GM23248 (cell line): Measurements from ENCODE around the gene DEF6. TPM values are rescaled to one million over a fixed set of nuclear protein-coding genes. Genes with fewer than 3 reads are reported as not detected.
A peak's percentile ranks its signal among the peaks of the same experiment; 100 is the strongest.
"Not testable (repeated sequence)": the region's sequence is repeated elsewhere in the genome, so short reads cannot be mapped to it uniquely, and the experiment has no call there.

ENCODE experiments used
- DNase-seq: peaks from one replicate; pipeline ENCODE4 v3.0.0-alpha.2; 2015
- H2AFZ ChIP-seq: fragments of 200-600 bp; sonication (generic); 2 replicates; pipeline ENCODE4 v1.6.1; 2016; ENCODE audit warnings: antibody characterized with exemption
- H3F3A ChIP-seq: fragments of 200-600 bp; sonication (generic); 2 replicates; pipeline ENCODE4 v1.6.1; 2016; ENCODE audit warnings: mild to moderate bottlenecking, antibody characterized with exemption, mixed run types; ENCODE audit not compliant: insufficient read depth
- H3K27ac ChIP-seq: fragments of 200-600 bp; sonication (generic); 2 replicates; pipeline ENCODE4 v1.5.1; 2016; ENCODE audit warnings: mild to moderate bottlenecking
- H3K27me3 ChIP-seq: fragments of 200-600 bp; sonication (generic); replicated peaks from 2 replicates; pipeline ENCODE4 v1.6.1; 2016; ENCODE audit warnings: mild to moderate bottlenecking; ENCODE audit not compliant: insufficient read depth
- H3K36me3 ChIP-seq: fragments of 200-600 bp; sonication (generic); 2 replicates; pipeline ENCODE4 v1.6.1; 2016; ENCODE audit warnings: low read depth, mild to moderate bottlenecking
- H3K4me1 ChIP-seq: fragments of 200-600 bp; sonication (generic); 2 replicates; pipeline ENCODE4 v1.6.1; 2016; ENCODE audit warnings: mild to moderate bottlenecking; ENCODE audit not compliant: insufficient read depth
- H3K4me2 ChIP-seq: fragments of 200-600 bp; sonication (generic); one replicate; pipeline ENCODE4 v1.6.1; 2016; ENCODE audit warnings: mild to moderate bottlenecking; ENCODE audit not compliant: unreplicated experiment
- H3K4me3 ChIP-seq: fragments of 200-600 bp; sonication (generic); 2 replicates; pipeline ENCODE4 v1.5.1; 2016; ENCODE audit warnings: mild to moderate bottlenecking
- H3K79me2 ChIP-seq: fragments of 200-600 bp; sonication (generic); 2 replicates; pipeline ENCODE4 v1.6.1; 2016; ENCODE audit warnings: mild to moderate bottlenecking; ENCODE audit not compliant: insufficient read depth
- H3K9ac ChIP-seq: fragments of 200-600 bp; sonication (generic); 2 replicates; pipeline ENCODE4 v1.6.1; 2016; ENCODE audit warnings: mild to moderate bottlenecking
- H3K9me2 ChIP-seq: fragments of 200-600 bp; sonication (generic); 2 replicates; pipeline ENCODE4 v1.6.1; 2016; ENCODE audit warnings: mixed run types, mild to moderate bottlenecking, moderate library complexity; ENCODE audit not compliant: insufficient read depth
- H3K9me3 ChIP-seq: fragments of 200-600 bp; sonication (generic); one replicate; pipeline ENCODE4 v1.6.1; 2017; ENCODE audit warnings: low read depth
- H4K20me1 ChIP-seq: fragments of 200-600 bp; sonication (generic); 2 replicates; pipeline ENCODE4 v1.6.0; 2016; ENCODE audit not compliant: insufficient read depth
- EZH2 ChIP-seq: fragments of 200-600 bp; sonication (generic); IDR thresholded peaks from 2 replicates; pipeline ENCODE4 v1.6.1; 2018; ENCODE audit warnings: antibody characterized with exemption, mild to moderate bottlenecking; ENCODE audit not compliant: insufficient read depth, poor library complexity, severe bottlenecking
- EZH2phosphoT487 ChIP-seq: fragments of 200-600 bp; sonication (generic); IDR thresholded peaks from 2 replicates; pipeline ENCODE4 v1.6.1; 2018; ENCODE audit warnings: antibody characterized with exemption, moderate library complexity, mild to moderate bottlenecking, low read depth; ENCODE audit not compliant: insufficient read depth
- WGBS, 2 experiments: methylation state at CpG; one replicate each; pipeline ENCODE4 v1.1.6; 2015 to 2017; ENCODE audit warnings: low lambda C conversion rate in 2 of 2, low coverage in 1 of 2; ENCODE audit errors: missing lambda C conversion rate in 2 of 2; 5-methylcytosine and 5-hydroxymethylcytosine counted together
- in situ Hi-C: fragments of 300-500 bp; cut with MboI; formaldehyde crosslinking; loops from 2 replicates; pipeline ENCODE4 v1.15.0; 2020
- polyA plus RNA-seq: library from polyadenylated mRNA; unstranded; fragments of >200 nt; fragmentation: Nextera tagmentation; extraction: Ambion mirVana; gene quantifications from 2 replicates; pipeline ENCODE4 v1.2.1, GENCODE V29; 2016
- total RNA-seq: library from RNA; depleted of rRNA; stranded (reverse); fragments of >200 nt; shearing (Covaris generic); gene quantifications from 2 replicates; pipeline ENCODE4 v1.2.3, GENCODE V29; 2014

DEF6 gene
- total and polyA plus RNA-seq, 2 experiments from 2014 or later: 1.7 to 2.6 TPM

- in situ Hi-C loops: no loop called here
- 92 to 94% methylated on average over 9 of the region's 9 CpGs for WGBS, 2 experiments
- Histone ChIP-seq H3K4me2 (no peak overlapping the region), H3K9me3 (no peaks in the 10 kb centered on the region), H3K27me3 (peaks cover 17% of the 10 kb centered on the region; the same call in 1 of the 2 replicates), H3K9ac (no peak overlapping the region), H4K20me1 (no peaks in the 10 kb centered on the region), H3K4me1 (no peaks in the 10 kb centered on the region), H3F3A (no peaks in the 10 kb centered on the region), H3K9me2 (no peaks in the 10 kb centered on the region), H2AFZ (no peak overlapping the region), H3K4me3 (no peak overlapping the region), H3K27ac (no peak overlapping the region), H3K79me2 (no peaks in the 10 kb centered on the region), H3K36me3 (no peaks in the 10 kb centered on the region)
- no peak for DNase-seq
- no peak for TF ChIP-seq EZH2phosphoT487
These were observed 33.0 kb downstream of the DEF6 start for GRCh38 chr6:35330541-35331119.

- H3K27me3 ChIP-seq: peaks cover 18% of the 10 kb centered on the region; the same call in 1 of the 2 replicates
- in situ Hi-C loops, H4K20me1 ChIP-seq, H3K27ac ChIP-seq, H3K79me2 ChIP-seq, H3K4me3 ChIP-seq, H3F3A ChIP-seq, H3K9ac ChIP-seq, H2AFZ ChIP-seq, H3K9me2 ChIP-seq, H3K4me2 ChIP-seq, H3K36me3 ChIP-seq, H3K4me1 ChIP-seq, H3K9me3 ChIP-seq: not testable (repeated sequence)
- DNase-seq: peak; percentile 18
- WGBS, 2 experiments: 60 to 64% methylated on average over 9 of the region's 9 CpGs
These were observed 34.7 kb downstream of the DEF6 start for GRCh38 chr6:35332074-35332887.

- WGBS, 2 experiments: 76 to 84% methylated on average over 13 of the region's 13 CpGs
- DNase-seq: no peak
- no peaks in the 10 kb centered on the region for H4K20me1 ChIP-seq
- no peak overlapping the region for H3K4me2 ChIP-seq
- no peak overlapping the region for H2AFZ ChIP-seq
- no peak overlapping the region for H3K27ac ChIP-seq
- H3K27me3 ChIP-seq: no peaks in the 10 kb centered on the region
- 0 out of 2 replicates have a peak, but pooled peaks cover under 1% of the 10 kb centered on the region for H3K36me3 ChIP-seq
- no peak overlapping the region for H3K4me3 ChIP-seq
- TF ChIP-seq EZH2: no peak
- TF ChIP-seq EZH2phosphoT487: no peak
- no peaks in the 10 kb centered on the region for H3F3A ChIP-seq
- H3K9me3 ChIP-seq: no peaks in the 10 kb centered on the region
- in situ Hi-C loops: loop anchor here (5.0 kb wide), 1 partner anchor 106 kb away; no protein-coding TSS in a partner anchor
- peaks cover 13% of the 10 kb centered on the region; the same call in 1 of the 2 replicates for H3K4me1 ChIP-seq
- H3K9me2 ChIP-seq: no peaks in the 10 kb centered on the region
- H3K79me2 ChIP-seq: peaks cover 42% of the 10 kb centered on the region
- H3K9ac ChIP-seq: no peak overlapping the region
These were observed 43.9 kb downstream of the DEF6 start for GRCh38 chr6:35341557-35341956.

GRCh38 chr6:35342258-35343091 lies 44.9 kb downstream of the DEF6 start, which contains the start of gene PPARD:
Gene PPARD (plus strand): TSS chr6:35342558. CDS start chr6:35411088, 68,530 bp downstream.
- WGBS, 2 experiments: 1% methylated on average over 45 to 63 of the region's 77 CpGs
- in situ Hi-C loops: loop anchor here (5.0 kb wide), 1 partner anchor 105 kb away; no protein-coding TSS in a partner anchor
- Histone ChIP-seq H4K20me1 (no peaks in the 10 kb centered on the region), H3K4me2 (peak within 1 kb of the TSS; percentile 98), H2AFZ (peak within 1 kb of the TSS; percentile 63), H3K27me3 (no peaks in the 10 kb centered on the region), H3K27ac (peak within 1 kb of the TSS; percentile 64), H3K4me3 (peak within 1 kb of the TSS; percentile 97), H3K9me2 (no peaks in the 10 kb centered on the region), H3K9me3 (no peaks in the 10 kb centered on the region), H3K9ac (peak within 1 kb of the TSS; percentile 93), H3F3A (no peaks in the 10 kb centered on the region), H3K79me2 (peaks cover 51% of the 10 kb centered on the region), H3K36me3 (peaks cover 7% of the 10 kb centered on the region; the same call in 1 of the 2 replicates), H3K4me1 (peaks cover 13% of the 10 kb centered on the region; the same call in 1 of the 2 replicates)
- TF ChIP-seq EZH2: no peak
- no peak for TF ChIP-seq EZH2phosphoT487
- DNase-seq: peak; percentile 97
